Breast epithelium (tissue), 3 donors: ENCODE results near the gene SKOR2.

ENCODE experiments used
- CTCF ChIP-seq, 3 donors: fragments of 450-650 bp; IDR thresholded peaks; one replicate each; pipeline ENCODE4 v1.5.1; 2016 to 2017; ENCODE audit warnings: antibody characterized with exemption in 3 of 3, mild to moderate bottlenecking in 3 of 3, moderate library complexity in 3 of 3
- POLR2A ChIP-seq: fragments of 450-650 bp; IDR thresholded peaks from one replicate; pipeline ENCODE4 v1.6.1; 2016; ENCODE audit warnings: antibody characterized with exemption, mild to moderate bottlenecking, moderate library complexity

- TF ChIP-seq CTCF (IDR thresholded peaks at IDR 0.05) (no peak), POLR2A (no peak)
These were observed 3.0 kb upstream of the SKOR2 start for GRCh38 chr18:47254341-47254939.
